GM18861 (cell line): ENCODE data around the gene CDCP2.
"Not testable (repeated sequence)": the region's sequence is repeated elsewhere in the genome, so short reads cannot be mapped to it uniquely, and the experiment has no call there.

Source experiments
- ATAC-seq: cut with Tn5 transposase; IDR thresholded peaks from one replicate; pipeline ENCODE4 v1.9.1; 2021; ENCODE audit not compliant: unreplicated experiment

Gene CDCP2

DNA sequence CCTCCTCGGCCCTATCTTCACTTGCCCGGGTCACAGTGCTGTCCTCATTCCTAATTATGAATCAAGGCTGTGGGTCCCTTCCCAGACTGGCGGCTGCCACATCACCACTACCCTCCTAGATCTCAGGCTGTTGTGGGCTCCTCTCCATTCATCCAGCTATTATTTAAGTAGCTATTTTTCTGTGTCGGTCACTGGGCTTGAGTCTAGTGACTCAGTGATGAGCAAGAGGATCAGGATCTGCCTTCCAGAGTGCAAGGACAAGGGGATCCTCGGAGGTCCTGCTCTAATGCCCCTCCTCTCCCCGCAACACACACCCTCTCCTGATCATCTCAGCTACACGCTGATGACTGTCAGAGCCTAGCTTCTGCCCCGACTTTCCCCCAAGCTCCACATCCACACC, 34.1 kb downstream of the CDCP2 start:
- ATAC-seq, result no peak

DNA sequence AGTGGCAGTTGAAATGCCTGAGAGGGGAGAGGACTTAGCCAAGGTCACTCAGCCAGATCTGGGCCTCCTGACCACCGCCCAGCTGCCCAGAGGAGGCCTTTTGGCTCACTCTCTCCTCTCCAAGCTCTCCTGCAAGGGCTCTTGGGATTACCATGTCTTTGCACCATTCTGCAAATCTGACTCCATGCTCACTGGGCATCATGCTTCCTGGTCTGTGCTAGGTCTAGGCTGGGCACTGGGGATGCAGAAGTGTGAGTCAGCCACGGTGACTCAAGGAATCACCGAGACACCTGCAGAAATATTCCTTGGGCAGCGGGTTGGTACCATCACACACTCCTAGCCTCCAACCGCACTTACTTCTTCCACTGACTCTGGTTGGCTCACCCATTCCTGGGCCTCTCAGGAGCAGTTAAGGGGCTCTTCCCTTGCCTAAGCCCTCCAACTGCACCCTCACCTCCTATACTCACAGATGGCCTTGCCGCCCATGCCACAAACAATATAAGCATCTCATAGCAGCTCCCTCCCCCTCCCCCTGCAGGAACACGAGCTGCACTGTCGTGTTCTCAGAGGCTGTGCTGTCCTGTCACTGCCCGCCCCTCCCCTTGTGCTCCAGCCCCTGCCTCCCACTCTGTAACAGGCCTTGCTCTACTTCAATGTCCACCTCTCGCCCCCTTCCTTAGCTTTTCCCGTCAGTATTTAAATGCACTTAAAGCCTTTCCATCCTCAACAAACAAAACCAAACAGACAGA, 34.8 kb downstream of the CDCP2 start:
- no peak for ATAC-seq

DNA sequence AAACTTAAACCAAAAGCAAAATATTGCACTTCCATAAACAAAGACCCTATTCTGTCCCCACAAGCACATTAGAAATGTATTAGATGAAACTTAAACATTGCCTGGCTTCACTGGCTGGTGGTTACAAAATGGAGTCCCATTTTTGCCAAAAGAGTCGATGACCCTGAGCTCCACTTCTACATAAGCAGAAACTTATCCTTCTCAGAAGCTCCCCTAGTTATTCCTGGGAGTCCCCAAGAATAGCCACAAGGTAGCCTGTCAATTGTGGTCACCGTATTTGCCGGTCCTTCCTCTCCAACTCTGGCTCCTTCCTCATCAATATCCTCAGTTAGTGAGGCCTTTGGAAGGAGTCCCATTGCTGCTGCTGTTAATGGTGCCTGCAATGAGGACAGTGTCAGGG, 37.3 kb downstream of the CDCP2 start:
- no peak for ATAC-seq

DNA sequence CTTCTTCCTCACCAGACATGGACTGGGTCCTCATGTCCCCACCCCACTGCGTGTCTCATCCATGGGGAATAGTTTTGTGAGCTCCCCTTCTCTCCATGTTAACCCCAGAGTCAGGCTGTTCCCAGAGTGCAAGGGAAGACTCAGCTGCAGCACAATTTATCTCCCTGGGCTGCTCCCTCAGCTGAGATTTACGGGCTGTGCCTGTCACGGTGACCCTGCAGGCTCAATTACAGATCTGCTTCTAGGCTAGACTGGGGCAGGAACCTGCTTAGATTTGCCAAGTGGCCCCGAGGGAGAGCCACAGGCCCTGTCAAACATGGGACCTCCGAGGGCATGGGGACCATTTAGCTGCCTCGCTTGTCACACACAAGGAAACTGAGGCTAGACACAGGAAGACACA, 37.8 kb downstream of the CDCP2 start:
- no peak for ATAC-seq

DNA sequence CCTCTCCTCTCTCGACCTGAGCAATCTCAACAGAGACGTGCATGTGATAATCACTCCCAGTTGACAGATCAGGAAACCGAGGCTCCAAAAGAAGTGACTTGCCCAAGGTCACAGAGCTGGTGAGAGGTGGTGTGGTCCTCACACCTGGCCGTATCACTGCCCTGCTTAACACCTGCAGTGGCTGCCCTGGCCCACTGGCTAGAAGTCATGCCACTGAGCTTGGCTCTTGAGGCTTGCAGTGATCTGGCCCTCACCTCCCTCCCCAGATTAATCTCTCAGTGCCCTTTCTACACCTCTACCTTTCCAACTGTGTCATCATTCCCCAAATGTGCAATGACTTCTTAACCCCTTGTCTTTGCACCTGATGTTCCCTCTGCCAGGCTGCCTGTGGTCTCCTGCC, 38.8 kb downstream of the CDCP2 start:
- no peak for ATAC-seq

DNA sequence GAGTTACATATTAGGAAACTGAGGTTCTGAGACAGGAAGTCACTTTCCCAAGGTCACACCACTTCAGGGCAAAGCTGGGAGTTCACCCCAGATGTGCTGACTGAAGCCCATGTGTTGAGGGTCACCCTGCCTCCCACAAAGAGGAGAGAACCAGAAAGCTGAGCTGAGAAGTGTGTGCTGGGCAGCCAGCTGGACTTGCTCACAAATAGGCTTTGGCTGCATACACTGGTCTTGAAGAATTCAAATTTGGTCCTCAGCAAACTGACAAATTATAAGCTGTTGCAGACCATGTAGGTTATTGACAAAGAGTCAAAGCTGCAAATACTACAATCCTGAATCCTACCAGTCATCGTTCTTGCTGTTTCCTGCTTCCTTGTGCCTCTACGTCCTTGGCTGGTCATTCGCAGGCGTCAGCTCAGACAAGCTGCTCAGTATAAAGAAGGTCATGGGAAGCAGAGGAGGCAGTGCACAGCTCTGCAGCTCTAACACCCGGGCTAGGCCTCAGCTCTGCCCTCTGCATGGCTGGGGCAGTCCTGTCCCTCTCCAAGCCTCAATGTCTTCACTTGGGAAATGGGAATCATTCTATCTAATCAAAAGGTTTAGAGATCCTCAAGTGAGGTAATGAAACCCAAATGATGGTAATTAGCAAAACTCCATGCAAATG, 40.0 kb downstream of the CDCP2 start:
- ATAC-seq, result no peak

DNA sequence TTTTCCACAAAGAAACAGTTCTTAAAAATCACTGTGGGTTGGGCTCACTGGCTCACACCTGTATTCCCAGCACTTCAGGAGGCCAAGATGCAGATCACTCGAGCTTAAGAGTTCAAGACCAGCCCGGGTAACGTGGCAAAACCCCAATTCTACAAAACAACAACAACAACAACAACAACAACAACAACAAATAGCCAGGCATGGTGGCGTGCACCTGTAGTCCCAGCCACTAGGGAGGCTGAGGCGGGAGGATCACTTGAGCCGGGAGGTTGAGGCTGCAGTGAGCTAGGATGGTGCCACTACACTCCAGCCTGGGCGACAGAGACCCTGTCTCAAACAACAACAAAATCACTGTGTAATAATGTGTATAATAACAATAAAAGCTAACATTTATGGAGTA, 40.8 kb downstream of the CDCP2 start:
- no peak for ATAC-seq

DNA sequence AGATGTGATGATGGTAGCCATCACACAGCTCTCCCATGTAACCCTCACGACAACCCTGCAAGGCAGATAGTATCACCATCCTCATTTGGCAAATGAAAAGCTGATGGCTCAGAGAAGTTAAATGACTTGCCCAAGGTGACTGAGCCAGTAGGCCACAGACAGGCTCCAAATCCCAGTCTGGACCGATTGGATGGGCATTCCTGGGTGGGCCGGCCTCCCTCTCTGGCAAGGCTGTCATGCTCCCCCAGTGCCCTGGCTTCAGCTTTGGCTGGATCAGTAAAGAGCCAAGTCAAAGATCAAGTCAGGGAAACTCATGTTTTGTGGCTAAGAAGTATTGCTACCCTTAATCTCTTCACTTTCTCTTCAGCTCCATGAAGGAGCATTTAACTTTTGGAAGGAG, 41.2 kb downstream of the CDCP2 start:
- no peak for ATAC-seq

DNA sequence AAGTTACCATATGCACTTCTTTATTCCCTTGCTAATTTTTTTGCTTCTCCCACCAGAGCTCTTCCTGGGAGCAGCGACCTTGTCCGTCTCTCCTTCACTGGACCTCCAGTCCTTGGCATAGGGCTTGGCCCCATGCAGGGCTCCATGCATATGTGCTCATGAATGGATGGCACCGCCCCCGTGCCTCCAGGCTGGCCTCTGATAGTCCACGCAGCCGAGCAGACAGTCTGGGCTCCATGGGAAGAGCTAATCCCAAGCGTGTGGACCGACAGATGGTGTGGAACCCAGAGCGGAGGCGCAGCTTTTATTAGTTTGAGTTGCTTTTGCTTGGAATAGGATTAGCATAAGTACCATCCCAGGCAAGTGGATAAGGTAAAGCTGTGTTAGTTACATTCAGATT, 41.8 kb downstream of the CDCP2 start:
- ATAC-seq, result no peak

DNA sequence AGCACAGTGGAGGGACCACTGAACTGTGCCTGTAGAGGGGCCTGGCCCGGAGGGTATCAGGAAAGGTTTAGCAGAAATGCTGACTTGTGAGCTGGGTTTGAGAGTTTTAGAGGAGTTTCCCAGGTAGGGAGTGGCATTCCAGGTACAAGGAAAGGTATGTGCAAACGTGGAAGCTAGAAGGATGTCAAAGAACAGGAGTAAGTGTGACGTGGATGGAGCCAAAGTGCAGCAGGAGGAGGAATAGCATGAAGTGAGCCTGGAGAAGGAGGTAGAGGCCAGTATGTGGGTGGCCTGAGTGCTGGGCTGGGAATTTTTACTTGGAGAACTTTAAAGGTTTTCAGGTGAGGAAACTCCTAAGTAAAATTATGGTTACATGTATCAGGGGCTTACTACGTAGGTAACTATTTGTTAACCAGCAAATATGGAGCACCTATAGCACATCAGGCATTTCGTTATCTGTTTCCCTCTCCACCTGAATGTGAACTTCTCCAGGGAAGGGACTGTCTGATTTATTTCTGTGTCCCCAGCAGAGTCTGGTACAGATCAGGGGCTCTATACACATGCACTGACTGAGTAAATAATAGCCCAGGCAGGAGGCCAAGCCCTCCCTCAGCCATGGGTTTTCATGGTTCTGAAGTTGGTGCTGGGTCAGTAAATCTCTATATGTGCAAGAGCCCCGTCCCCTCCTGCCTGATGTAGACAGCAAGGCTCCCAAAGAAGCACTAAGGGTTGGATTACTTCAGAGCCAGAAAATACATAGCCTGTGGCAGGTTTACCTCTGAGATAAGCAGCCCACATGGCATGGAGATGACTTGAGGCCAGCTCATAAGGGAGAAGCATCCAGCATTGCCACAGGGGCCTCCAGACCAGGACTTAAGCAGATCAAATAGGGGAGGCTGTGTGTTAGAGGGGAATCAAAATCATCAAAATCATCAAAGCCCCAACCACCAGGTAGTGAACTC, 43.4 kb downstream of the CDCP2 start:
- no peak for ATAC-seq

DNA sequence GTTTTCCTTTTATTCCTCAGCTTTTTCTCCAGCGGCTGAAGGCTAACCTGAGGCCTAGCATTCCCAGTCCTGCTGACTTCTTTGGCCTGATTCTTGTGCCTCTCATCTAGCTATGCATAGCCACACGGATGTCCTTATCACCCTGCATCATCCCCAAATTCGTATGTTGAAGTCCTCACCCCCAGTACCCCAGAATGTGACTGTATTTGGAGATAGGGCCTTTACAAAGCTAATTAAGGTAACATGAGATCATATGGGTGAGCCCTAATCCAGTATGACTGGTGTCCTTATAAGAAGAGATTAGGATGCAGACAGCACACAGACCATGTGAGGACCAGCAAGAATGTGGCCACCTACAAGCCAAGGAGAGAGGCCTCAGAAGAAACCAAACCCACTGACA, 44.6 kb downstream of the CDCP2 start:
- no peak for ATAC-seq

DNA sequence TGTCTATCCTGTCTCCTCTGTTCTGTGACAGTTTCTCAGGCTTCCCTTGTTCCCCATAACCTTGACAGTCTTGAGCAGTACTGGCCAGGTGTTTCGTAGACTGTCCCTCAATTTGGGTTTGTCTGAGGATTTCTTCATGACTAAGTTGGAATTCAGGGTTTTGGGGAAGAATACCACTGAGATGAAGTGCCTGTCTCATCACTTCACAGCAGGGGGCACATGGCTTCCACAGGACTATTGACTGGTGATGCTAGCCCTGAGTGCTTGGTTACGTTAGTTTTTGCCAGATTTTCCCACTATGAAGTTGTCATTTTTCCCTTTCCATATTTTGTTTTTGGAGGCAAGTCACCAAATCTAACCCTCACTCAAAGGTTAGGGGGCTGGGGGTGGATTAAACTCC, 45.7 kb downstream of the CDCP2 start:
- ATAC-seq, result no peak

DNA sequence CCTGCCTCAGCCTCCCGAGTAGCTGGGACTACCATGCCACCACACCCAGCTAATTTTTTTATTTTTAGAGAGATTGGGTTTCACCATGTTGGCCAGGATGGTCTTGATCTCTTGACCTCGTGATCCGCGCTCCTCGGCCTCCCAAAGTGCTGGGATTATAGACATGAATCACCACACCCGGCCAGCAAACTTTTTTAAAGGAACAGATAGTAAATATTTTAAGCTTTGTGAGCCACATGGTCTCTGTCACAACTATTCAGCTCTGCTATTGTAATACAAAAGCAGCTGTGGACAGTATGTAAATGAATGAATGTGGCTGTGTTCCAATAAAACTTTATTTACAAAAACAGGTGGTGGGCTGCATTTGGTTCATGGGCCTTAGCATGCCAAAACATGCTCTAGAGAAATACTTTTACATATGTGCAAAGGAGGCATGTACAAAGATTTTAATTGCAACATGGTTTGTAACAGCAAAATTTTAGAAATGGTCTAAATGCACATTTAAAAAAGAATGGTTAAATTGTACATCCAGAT, 47.0 kb downstream of the CDCP2 start:
- no peak for ATAC-seq

DNA sequence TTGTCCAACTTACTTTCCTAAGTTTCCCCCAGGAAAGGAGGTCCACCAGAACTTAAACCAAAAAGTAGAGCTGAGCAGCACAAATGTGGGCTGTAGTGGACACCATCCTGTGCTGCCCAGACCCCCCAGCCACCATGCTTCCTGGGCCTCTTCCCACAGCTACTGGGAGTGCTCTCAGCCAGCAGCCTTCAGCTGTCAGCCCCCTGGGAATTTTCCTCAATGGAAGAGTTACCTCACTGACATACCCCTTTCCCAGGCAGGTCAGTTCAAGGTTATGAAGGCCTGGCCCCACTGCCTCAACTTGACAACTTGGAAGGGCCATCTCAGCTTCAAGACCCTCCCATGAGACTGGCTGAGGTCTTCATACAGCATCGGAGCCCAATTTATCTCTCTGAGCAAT, 47.7 kb downstream of the CDCP2 start:
- no peak for ATAC-seq

DNA sequence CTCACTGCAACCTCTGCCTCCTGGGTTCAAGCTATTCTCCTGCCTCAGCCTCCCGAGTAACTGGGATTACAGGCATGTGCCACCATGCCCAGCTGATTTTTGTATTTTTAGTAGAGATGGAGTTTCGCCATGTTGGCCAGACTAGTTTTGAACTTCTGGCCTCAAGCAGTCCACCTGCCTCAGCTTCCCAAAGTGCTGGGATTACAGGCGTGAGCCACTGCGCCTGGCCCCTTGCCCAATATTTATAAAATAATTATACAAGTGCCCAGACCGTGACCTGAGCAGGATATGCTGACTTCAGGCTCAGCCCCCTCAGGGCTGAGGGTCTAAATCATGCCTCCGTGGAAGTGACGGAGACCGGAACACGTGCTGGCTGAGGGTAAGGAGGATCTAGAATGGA, 48.2 kb downstream of the CDCP2 start:
- not testable (repeated sequence) for ATAC-seq

DNA sequence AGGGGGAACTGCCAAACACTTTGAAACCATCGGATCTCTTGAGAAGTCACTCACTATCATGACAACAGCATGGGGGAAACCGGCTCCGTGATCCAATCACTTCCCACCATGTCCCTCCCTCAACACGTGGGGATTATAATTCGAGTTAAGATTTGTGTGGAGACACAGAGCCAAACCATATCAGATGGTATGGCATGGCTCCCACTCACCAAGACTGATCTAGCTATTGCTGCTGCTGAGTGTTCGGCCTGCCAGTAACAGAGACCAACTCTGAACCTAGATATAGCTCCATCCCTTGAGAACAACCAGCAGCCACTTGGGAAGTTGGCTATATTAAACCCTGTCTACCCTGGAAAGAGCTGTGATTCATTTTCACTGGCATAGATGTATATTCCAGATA, 49.4 kb downstream of the CDCP2 start:
- ATAC-seq, result no peak

DNA sequence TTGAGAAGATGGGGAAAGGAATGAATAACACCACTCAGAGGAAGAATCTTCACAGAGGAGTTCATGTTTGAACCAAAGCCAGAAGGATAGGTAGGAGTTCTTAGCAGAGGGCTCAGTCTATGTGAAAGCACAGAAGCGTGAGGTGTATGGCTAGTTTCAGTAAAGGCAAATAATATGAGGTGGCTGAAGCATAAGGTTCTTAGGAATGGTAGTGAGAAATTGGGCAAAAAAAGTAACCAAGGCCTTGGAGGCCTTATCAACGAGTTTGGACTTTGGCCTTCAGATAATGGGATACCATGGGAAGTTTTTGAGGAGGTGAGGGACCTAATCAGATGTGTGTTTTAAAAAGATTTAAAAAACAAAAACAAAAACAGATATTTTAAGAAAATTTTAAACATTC, 52.3 kb downstream of the CDCP2 start:
- no peak for ATAC-seq

DNA sequence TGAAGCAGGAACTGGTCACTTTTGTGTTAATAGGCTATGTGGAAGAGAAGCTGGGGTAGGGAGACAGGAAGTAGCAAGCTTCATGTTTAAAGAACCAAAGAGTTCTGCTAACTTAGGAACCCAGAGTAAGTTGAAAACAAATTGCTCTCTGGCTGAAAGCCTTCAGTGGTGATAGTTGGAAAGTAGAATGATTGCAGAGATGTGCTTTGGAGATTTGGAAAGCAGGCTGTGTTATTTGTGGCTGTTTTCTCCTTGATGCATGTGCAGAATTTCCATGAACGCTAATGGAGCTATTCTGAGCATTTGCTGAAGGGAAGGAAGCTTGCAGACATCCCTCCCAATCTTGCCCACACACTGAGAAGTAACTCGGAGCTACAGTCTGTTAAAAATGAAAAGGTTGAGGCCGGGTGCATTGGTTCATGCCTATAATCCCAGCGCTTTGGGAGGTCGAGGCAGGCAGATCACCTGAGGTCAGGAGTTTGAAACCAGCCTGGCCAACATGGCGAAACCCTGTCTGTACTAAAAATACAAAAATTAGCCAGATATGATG, 53.7 kb downstream of the CDCP2 start:
- no peak for ATAC-seq

DNA sequence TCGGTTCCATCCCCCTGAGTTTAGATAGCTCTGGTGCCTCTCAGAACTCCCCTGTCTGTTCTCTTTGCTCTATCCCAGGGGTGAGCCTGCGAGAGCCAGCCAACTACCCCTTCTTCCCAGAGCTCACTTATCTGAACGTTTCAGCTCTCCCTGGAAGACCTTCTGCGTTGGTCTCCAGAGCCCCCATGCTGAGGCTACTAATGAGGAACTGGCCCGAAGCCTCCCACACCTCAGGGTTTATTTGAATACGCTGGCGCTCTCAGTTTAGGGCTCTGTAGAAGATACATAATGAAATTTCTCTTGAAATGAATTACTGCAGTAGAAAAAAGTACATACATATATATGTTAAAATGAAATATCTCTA, 55.9 kb downstream of the CDCP2 start:
- ATAC-seq, result no peak

DNA sequence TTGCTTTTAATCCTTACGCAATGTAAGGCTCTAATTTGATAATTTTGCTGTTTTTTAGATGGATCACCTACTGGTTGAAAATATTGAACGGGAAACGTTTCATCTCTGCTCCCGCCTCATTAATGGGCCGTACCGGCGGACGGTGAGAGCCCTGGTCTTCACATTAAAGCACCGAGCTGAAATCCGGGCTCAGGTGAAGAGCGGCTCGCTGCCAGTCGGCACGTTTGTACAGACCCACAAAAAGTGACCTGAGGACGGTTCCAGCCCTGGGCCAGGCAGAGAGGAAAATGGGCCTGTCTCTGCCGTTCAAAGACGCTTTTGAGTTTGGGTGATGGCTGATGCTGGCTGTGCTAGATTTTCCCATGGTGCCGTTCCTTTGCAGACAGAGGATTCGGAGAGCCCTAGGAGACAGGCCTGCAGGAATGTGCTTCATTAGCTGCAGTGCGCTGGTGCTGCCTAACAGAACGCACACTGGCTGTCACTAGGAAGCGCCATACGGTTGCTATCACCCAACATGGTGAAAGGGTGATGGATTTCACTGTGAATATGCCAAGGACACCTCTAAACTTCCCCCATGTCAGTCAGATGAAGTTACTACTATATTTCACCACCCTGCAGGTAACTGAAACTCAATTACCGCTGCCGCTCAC, 56.4 kb downstream of the CDCP2 start:
- no peak for ATAC-seq
